GM19372 (cell line): ENCODE data around the gene SNX7.

ENCODE experiments used
- ATAC-seq: cut with Tn5 transposase; IDR thresholded peaks from one replicate; pipeline ENCODE4 v1.9.1; 2021; ENCODE audit warnings: mild to moderate bottlenecking, low read depth, moderate library complexity; ENCODE audit not compliant: unreplicated experiment

SNX7 gene

DNA sequence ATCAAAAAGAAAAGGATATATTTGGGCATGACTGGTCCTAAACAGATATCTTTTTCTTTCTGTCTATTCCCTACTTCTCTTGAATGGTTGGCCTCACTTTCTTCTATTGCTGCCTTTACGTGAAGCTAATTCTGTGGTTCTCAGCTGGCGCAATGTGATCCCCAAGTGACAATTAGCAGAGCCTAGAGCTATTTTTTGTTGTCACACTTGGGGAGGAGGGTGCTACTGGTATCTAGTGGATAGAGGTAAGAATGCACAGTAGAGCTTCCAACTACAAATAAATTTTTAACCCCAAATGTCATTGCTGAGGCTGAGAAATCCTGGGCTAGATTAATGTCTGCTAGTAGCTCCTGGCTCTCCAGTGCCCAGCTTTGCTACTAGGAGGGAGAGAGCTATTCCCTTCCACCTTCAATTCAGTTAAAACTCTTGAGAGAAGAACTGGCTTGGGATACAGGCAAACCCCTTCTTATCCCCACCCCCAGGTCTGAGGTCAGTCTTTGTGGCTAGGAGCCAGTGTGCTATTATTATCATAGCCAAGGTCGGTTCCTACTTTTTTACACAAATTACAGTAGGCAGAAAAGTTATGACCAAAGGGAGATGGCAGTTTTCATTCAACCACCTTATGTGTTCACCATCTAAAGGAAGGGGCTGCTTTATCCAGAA is 102.1 kb downstream of the SNX7 start:
- ATAC-seq = no peak

GRCh38 chr1:98764485-98764884 is 103.0 kb downstream of the SNX7 start:
- ATAC-seq = no peak

- no peak for ATAC-seq
Observed at GRCh38 chr1:98766255-98766654, 104.7 kb downstream of the SNX7 start.

GRCh38 chr1:98769162-98769561 is 107.6 kb downstream of the SNX7 start:
- no peak for ATAC-seq

- ATAC-seq = no peak
Observed at GRCh38 chr1:98781906-98782305, 120.4 kb downstream of the SNX7 start.

DNA sequence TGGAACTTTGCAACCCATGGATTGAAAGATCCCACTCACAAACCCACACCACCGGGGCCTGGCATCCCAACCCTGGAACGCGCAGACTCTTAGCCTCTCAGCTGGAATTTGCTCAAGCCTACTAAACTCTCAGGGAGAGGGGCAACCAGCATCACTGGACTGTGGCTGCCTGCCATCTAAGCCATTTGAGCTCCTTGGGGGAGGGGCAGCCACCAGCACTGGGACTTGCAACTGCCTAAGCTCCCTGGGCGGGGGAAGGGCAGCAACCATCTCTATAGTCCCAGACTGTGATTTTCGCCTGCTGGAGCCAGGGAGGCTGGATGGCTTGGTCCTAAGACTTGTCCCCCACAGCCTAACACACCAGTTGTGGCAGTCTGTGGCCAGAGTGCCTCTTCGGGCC is 122.3 kb downstream of the SNX7 start:
- ATAC-seq = no peak

DNA sequence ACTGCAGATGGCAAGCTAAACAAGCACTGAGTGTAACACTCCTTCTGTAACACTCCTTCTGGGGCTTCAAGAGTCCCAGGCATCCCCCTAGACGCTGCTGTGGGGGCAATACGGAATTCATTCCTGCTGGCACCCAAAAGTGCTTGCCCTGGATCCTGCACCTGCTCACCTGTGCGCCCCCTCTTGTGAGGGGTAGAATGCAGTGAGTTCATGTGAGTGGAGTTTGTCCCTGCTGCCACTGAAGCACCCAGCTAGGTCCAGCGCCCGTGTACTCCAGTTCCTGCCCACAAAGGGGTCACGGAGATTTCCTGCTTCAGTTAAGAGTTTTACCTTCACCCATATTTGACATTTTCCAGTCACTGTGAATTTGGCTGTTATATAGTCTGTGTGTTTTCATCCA is 130.0 kb downstream of the SNX7 start:
- no peak for ATAC-seq

DNA sequence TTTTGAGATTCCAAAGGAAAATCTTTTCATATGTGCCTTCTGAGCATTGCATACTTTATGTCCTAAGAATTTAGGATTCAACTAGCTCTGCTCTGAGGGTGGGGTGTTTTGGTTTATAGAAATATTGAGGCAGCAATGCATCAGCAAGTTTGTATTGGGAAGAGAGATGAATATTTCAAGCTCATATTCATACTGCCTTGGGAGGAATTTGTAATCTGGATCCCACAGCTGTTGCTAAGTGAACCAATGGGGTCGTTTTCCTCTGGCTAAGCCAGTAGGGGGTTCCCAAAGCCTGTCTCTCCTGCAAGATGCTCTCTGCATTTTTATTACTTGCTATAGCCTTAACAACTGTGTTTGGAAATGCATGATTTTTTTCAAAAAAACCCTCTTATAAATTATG is 130.6 kb downstream of the SNX7 start:
- no peak for ATAC-seq

- no peak for ATAC-seq
Observed at GRCh38 chr1:98793136-98793535, 131.6 kb downstream of the SNX7 start.

DNA sequence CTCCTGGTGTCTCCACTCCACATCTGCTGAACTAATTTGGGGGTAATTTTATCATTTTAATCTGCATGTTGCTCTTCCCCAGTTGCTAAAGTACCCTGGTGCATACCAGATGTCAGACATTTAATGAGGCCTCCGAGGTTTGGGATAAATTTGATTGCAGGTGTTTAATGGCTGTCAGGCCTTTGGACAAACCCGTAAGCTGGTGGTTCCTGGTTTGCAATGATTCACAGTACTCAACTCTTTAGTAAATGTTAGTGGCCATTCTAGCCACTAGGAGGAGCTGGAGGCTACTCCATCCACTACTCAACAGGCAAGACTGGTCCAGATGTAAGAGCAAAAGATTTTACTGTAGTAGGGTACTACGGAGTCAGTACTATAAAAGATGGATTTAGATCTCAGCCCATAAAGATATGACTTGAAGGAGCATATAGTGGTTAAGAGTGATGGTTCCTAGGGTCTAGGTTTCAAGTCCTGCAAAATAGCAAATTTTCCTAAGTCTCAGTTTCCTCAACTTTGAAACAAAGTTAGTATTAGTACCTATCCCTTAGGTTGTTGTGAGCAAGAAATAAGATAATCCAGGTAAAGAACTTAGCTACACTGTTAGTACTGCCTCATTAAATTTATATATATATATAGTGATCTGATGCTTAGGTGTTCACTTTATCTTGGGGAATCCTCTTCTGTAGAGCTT is 132.8 kb downstream of the SNX7 start:
- peak; percentile 96 for ATAC-seq

GRCh38 chr1:98796049-98796448 is 134.5 kb downstream of the SNX7 start:
- no peak for ATAC-seq

- no peak for ATAC-seq
Observed at GRCh38 chr1:98797506-98797905, 136.0 kb downstream of the SNX7 start.
